Activated effector memory CD4-positive, alpha-beta T cell treated with Interleukin-2 at 50 U/mL for 16 hours (primary cell): ENCODE data around the gene USP48.
"Not testable (repeated sequence)": the region's sequence is repeated elsewhere in the genome, so short reads cannot be mapped to it uniquely, and the experiment has no call there.

ENCODE experiments used
- DNase-seq: peaks from one replicate; pipeline ENCODE4 v3.0.0-alpha.2; 2020

Gene USP48

GRCh38 chr1:21774835-21775549 is 8.0 kb downstream of the USP48 start:
- no peak for DNase-seq

- no peak for DNase-seq
Observed at GRCh38 chr1:21773585-21773984, 9.4 kb downstream of the USP48 start.

- not testable (repeated sequence) for DNase-seq
Observed at GRCh38 chr1:21771672-21772071, 11.3 kb downstream of the USP48 start.

- not testable (repeated sequence) for DNase-seq
Observed at GRCh38 chr1:21770602-21771001, 12.3 kb downstream of the USP48 start.

GRCh38 chr1:21770201-21770600 is 12.7 kb downstream of the USP48 start:
- no peak for DNase-seq

GRCh38 chr1:21767106-21767505 is 15.8 kb downstream of the USP48 start:
- not testable (repeated sequence) for DNase-seq

GRCh38 chr1:21766210-21766609 is 16.7 kb downstream of the USP48 start:
- DNase-seq = no peak

GRCh38 chr1:21764615-21765423 is 18.1 kb downstream of the USP48 start:
- no peak for DNase-seq

- DNase-seq = no peak
Observed at GRCh38 chr1:21763694-21764419, 19.1 kb downstream of the USP48 start.

GRCh38 chr1:21763236-21763635 is 19.7 kb downstream of the USP48 start:
- no peak for DNase-seq

GRCh38 chr1:21762022-21762404 is 20.9 kb downstream of the USP48 start:
- DNase-seq = no peak

GRCh38 chr1:21761052-21761451 is 21.9 kb downstream of the USP48 start:
- no peak for DNase-seq

- no peak for DNase-seq
Observed at GRCh38 chr1:21759818-21760217, 23.1 kb downstream of the USP48 start.

GRCh38 chr1:21759182-21759581 is 23.8 kb downstream of the USP48 start:
- DNase-seq = no peak

GRCh38 chr1:21758614-21759013 is 24.3 kb downstream of the USP48 start:
- no peak for DNase-seq

GRCh38 chr1:21756393-21757089 is 26.4 kb downstream of the USP48 start:
- DNase-seq = no peak

GRCh38 chr1:21755067-21755466 is 27.9 kb downstream of the USP48 start:
- DNase-seq = no peak

GRCh38 chr1:21754583-21754982 is 28.4 kb downstream of the USP48 start:
- no peak for DNase-seq

GRCh38 chr1:21752186-21752585 is 30.8 kb downstream of the USP48 start:
- DNase-seq = no peak

- DNase-seq = no peak
Observed at GRCh38 chr1:21751281-21751680, 31.7 kb downstream of the USP48 start.

- no peak for DNase-seq
Observed at GRCh38 chr1:21750841-21751240, 32.1 kb downstream of the USP48 start.

GRCh38 chr1:21749859-21750468 is 33.0 kb downstream of the USP48 start:
- no peak for DNase-seq

GRCh38 chr1:21749109-21749508 is 33.8 kb downstream of the USP48 start:
- DNase-seq = no peak
